NAMALWA (cell line): ENCODE measurements around the gene ZBTB7B.
A peak's percentile ranks its signal among the peaks of the same experiment; 100 is the strongest.
"Not testable (repeated sequence)": the region's sequence is repeated elsewhere in the genome, so short reads cannot be mapped to it uniquely, and the experiment has no call there.

Experiments used
- DNase-seq: peaks from one replicate; pipeline ENCODE4 v3.0.0-alpha.2; 2015; ENCODE audit warnings: low spot score

The ZBTB7B gene

GRCh38 chr1:154969246-154969645 lies 33.4 kb upstream of the ZBTB7B start:
- no peak for DNase-seq

GRCh38 chr1:154969860-154970452 lies 32.6 kb upstream of the ZBTB7B start:
- DNase-seq, result no peak

- peak; percentile 89 for DNase-seq
Measured at GRCh38 chr1:154970631-154971340, 31.8 kb upstream of the ZBTB7B start, which contains the start of gene SHC1. Gene SHC1, minus strand, starts transcription at chr1:154970747. Its CDS starts 221 bp downstream, at chr1:154970526.

- no peak for DNase-seq
Measured at GRCh38 chr1:154971341-154971998, 31.1 kb upstream of the ZBTB7B start.

GRCh38 chr1:154972213-154972516 lies 30.4 kb upstream of the ZBTB7B start:
- DNase-seq, result no peak

- DNase-seq, result no peak
Measured at GRCh38 chr1:154972517-154973343, 29.9 kb upstream of the ZBTB7B start.

GRCh38 chr1:154973344-154974101 lies 29.1 kb upstream of the ZBTB7B start:
- peak; percentile 100 for DNase-seq

- peak; percentile 100 for DNase-seq
Measured at GRCh38 chr1:154974102-154974807, 28.3 kb upstream of the ZBTB7B start, which contains the start of gene CKS1B. Gene CKS1B, plus strand, starts transcription at chr1:154974681. Its CDS starts 65 bp downstream, at chr1:154974746.

- peak; percentile 100 for DNase-seq
Measured at GRCh38 chr1:154974808-154975408, 27.7 kb upstream of the ZBTB7B start.

- DNase-seq, result peak; percentile 84
Measured at GRCh38 chr1:154975409-154976059, 27.1 kb upstream of the ZBTB7B start.

- not testable (repeated sequence) for DNase-seq
Measured at GRCh38 chr1:154977762-154978161, 24.8 kb upstream of the ZBTB7B start.

GRCh38 chr1:154978360-154978759 lies 24.2 kb upstream of the ZBTB7B start:
- no peak for DNase-seq

GRCh38 chr1:154982341-154982740 lies 20.3 kb upstream of the ZBTB7B start:
- DNase-seq, result no peak

- DNase-seq, result peak; percentile 100
Measured at GRCh38 chr1:154982897-154983648, 19.5 kb upstream of the ZBTB7B start, which contains the start of gene FLAD1. Gene FLAD1, plus strand, starts transcription at chr1:154983344. Its CDS starts 351 bp downstream, at chr1:154983695.

GRCh38 chr1:154983776-154984466 lies 18.7 kb upstream of the ZBTB7B start:
- DNase-seq, result no peak

- not testable (repeated sequence) for DNase-seq
Measured at GRCh38 chr1:154986736-154987135, 15.9 kb upstream of the ZBTB7B start.

- no peak for DNase-seq
Measured at GRCh38 chr1:154987326-154987725, 15.3 kb upstream of the ZBTB7B start.
